GDM1 (cell line): Measurements from ENCODE around the gene KLB.
"Not testable (repeated sequence)": the region's sequence is repeated elsewhere in the genome, so short reads cannot be mapped to it uniquely, and the experiment has no call there.

Experiments
- DNase-seq: peaks from one replicate; lab custom pipeline; 2025; lab: John Stamatoyannopoulos, UW

The KLB gene

DNA sequence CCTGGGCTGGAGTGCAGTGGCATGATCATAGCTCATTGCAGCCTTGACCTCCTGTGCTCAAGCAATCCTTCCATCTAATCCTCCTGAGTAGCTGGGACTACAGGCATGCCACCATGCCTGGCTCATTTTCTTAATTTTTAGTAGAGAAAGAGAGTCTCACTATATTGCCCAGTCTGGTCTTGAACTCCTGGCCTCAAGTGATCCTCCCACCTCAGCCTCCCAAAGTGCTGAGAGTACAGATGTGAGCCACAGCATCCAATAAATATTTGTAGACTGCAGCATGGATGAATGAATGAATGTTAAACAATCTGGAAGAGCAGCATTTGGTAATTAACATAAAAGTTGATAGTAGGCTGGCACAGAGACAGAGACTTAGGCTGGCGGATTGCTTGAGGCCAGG is 20.0 kb downstream of the KLB start:
- DNase-seq: no peak

DNA sequence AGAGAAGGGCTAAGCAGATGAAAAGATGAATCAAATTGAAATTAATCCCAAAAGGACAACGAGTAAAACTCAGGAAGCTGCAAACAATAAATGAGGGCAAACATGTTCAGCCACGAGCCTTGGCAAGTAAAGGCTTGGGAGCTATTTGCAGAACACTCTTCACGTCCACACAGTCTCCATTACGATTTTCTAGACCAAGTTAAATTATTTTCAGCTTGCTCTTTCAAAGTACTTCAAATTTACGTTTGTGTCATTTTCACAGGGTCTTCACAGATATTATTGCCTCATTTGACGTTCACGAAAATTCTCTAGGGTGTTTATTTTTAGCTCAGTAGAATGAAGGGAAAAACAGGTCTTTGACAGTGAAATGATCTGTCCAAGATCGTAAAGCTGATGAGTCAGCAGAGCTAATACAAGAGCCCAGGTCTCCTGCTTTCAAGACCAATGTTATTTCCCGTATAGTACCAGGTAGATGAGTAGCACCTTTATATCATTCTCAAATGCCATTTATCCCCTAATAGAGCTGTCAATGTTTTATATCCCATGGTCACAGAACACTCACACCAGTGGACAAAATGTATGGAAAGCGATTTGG is 20.9 kb downstream of the KLB start:
- DNase-seq: no peak

DNA sequence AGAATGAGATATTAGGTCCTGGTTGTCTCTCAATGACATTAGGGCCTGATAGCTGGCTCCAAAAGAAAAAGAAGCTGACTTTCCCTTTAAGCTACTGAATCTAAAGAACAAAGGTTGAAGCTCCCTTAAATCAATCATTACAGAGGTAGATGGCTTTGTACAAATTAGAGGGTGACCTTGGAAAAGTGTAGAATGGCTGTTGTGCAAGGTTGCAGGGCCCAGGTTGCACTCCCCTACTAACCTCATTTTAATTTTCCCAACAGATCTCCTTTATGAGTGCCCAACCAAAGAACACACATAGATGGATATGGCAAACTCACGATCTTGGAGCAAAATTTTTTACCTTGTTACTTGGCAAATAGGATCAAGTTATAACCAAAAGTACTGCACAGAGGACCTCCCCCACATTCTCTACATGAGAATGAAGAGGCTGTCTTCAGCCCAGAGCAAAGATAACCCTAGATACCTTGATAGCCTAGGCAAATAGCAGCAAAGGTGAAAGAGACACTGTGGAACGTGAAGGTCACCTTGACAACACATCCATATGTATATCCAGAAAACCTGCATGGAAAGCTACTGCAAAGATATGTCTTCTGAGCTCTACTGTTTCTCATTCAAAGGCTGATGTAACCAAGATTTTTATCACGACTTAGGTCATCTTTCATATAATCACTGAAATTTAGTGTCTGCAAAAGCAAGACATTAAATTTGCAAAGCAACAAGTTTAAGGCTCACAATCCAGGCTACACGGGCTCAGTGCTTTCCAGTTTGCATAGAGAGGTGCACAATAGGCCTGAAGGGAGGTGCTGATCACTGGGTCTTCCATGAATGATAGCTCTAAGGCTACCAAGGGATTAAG is 23.0 kb downstream of the KLB start:
- DNase-seq: no peak

DNA sequence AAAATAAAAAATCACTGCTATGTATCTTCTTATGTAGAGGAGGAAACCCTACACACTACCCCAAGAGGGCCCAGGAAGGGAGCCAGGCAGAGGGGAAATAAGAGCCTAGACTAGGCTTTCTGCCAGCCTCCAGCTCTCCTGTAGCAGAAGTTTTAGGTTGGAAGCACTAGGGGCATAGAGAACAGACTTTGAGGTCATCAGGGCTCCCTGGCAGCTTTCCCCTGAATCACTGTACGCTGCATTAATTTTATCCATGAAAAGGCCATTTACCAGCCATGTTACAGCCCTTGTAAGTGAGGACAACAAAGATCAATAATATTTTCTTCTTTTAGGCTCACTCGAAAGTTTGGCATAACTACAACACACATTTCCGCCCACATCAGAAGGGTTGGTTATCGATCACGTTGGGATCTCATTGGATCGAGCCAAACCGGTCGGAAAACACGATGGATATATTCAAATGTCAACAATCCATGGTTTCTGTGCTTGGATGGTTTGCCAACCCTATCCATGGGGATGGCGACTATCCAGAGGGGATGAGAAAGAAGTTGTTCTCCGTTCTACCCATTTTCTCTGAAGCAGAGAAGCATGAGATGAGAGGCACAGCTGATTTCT is 27.3 kb downstream of the KLB start:
- no peak for DNase-seq

DNA sequence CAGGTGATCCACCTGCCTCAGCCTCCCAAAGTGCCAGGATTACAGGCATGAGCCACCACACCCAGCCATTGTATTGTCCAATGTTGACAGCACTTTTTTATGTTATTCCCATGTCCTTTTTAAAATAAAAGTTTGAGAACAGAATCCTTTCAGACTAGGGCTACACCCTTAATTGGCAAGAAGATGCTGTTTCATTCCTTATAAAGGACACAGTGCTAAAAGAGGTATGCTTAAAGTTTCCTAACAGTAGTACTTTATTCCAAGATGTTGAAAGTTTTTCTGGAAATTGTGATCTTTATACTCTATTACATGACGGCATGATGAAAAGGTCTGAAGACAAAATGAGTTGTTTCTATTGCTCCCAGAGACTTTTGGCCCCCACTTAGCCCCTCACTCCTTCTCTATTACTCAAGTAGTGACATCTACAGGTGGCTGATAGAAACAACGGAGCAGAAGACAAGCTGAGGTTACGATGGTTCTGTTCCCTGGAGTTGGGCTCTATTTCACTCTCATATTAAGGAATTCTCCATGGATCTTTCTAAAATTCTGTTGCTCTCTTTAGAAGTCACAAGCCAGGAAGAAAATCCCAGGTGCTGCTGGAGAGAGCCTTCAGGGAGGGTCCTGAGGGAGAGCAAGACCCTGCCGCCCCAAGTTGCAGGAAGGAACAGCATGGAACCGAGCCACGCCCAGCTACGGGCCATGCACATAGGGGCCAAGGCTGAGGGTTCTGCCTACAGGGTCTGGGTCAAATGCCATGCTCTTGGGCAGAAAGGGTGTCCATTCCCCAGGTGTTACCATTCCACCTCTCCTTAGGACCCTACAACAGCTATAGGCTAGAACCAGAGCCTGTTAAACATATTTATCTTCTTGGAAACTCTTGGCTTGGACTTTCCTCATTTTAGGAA is 29.2 kb downstream of the KLB start:
- no peak for DNase-seq

DNA sequence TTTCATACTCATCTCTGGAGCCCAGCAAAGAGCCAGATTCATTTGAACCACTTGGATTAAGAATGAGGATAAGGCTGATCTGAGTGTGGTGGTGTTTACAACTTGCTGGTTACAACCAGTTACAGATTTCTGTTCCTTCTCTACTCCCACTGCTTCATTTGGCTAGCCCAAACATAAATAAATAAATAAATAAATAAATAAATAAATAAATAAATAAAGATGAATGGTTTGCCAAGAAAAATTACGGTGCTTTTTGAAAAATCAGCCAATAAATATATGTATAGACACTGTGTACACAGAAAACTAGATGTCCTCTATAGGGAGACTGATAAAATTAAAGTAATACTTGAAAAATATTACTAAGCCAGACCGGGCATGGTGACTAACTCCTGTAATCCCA is 34.9 kb downstream of the KLB start:
- no peak for DNase-seq

DNA sequence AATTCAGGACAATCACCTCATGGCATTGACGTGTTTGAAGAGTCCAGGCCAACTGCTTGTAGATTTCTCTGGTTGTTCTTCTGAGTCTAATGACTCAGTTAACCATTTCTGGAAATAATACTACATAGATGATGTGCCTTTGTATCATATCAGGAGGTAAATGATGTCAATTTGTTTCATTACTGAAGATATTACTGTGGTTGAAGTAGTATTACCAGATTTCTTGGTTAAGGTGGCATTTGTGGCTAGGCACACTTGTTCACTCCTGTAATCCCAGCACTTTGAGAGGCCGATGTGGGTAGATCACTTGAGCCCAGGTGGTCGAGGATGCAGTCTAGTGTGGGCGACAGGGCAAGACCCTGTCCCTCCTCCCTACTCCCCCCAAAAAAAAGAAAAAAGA is 36.3 kb downstream of the KLB start:
- DNase-seq: no peak

DNA sequence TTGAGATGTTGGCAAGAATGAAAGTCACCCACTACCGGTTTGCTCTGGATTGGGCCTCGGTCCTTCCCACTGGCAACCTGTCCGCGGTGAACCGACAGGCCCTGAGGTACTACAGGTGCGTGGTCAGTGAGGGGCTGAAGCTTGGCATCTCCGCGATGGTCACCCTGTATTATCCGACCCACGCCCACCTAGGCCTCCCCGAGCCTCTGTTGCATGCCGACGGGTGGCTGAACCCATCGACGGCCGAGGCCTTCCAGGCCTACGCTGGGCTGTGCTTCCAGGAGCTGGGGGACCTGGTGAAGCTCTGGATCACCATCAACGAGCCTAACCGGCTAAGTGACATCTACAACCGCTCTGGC is 39.7 kb downstream of the KLB start:
- DNase-seq: no peak

DNA sequence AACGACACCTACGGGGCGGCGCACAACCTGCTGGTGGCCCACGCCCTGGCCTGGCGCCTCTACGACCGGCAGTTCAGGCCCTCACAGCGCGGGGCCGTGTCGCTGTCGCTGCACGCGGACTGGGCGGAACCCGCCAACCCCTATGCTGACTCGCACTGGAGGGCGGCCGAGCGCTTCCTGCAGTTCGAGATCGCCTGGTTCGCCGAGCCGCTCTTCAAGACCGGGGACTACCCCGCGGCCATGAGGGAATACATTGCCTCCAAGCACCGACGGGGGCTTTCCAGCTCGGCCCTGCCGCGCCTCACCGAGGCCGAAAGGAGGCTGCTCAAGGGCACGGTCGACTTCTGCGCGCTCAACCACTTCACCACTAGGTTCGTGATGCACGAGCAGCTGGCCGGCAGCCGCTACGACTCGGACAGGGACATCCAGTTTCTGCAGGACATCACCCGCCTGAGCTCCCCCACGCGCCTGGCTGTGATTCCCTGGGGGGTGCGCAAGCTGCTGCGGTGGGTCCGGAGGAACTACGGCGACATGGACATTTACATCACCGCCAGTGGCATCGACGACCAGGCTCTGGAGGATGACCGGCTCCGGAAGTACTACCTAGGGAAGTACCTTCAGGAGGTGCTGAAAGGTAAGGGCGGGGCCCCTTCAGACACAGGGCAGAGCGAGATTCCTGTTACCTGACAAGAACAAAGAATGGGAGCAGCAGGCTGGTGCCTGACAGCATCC is 40.3 kb downstream of the KLB start:
- DNase-seq: no peak

DNA sequence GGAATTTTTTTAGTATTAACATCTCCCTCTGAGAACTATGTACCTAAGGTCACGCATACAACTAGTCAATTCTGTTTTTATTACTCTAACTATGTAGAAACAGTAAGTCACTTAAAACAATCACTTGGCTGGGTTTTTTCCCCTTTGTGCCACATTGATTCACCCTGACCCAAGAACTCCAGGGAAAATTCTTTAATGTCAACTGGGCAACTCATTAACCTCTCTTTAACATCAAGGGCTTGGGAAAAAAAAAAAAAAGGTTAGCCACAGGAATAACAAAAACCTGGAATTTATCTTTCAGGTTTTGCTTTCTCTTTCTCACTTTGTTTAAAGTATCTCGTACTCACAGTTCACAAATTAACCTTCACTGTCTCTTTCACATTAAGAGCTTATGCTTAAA is 43.9 kb downstream of the KLB start:
- no peak for DNase-seq

DNA sequence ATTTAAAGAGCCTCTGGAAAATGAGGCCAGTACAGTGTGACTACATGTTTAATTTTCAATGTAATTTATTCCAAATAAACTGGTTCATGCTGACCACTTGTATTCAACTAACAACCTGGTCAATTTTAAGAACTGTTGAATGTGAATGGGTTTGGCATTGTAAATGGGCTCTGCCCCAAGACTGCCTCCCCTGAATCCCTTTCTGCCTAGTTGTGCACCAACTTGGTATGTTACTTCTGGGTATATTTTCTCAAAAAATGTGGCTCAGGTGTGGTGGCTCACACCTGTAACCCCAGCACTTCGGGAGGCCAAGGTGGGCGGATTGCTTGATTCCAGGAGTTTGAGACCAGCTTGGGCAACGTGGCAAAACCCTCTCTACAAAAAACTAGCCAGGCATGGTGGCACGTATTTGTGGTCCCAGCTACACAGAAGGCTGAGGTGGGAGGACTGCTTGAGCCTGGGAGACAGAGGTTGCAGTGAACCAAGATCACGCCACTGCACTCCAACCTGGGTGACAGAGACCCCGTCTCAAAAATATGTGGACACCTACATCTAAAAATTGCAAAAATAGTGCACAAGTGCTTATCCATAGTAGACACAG is 44.8 kb downstream of the KLB start:
- DNase-seq: no peak

DNA sequence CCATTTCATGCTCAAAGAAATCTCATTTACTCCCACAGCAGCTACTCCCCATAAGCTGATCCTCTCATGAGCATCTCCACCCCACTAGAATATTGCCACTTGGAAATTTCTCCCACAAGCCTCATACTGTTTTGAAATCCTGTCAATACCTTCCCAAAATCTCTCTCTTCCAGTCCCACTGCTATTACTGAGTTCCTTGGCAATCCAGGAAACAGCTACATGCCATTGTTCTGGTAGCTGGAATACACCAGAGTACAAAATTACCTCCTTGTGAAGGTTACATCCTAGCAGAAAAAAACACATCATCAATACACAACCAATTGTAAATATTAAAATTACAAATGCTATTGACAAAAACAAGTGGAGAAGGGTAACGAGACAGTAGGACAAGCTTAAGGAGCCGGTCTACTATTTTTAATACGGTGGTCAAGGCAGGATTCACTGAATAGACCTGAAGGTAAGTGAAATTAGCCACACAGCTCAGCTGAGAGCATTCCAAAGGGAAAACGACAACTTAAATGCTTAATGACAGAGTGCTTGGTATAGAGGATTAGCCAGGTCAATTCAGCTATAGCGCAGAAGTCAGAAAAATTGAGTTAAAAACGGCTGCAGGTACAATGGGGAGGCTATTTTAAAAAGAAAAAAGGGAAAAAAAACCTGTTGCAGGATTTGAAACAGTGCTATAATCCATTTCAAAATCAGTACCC is 45.6 kb downstream of the KLB start:
- DNase-seq: no peak

DNA sequence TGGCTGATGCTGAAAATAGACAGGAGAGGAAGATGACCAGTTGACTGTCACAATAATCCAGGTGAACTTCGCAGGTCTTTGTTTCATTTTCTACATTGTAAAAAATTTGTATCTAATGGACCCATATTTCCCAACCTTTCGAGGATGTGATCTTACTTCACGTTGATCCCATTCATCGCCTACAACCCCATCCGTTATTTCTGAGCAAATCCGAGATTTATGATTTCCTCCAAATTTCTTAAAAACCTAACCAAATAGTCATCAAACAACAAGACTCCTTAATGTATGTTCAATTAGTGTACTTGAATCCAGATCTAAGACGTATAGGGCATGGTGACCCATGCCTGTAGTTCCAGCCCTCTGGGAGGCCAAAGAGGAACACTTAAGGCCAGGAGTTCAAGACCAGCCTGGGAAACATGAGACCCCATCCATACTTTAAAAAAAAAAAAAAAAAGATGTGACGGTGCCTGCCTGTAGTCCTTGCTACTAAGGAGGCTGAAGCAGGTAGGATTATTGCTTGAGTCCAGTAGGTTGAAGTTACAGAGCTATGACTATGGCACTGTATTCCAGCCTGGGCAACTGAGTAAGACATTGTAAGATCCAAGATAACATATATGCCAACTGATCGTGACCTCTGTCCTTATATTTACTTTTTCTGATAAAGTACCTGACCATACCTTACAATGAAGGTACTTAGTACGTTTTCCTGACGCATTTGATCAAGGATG is 46.3 kb downstream of the KLB start:
- no peak for DNase-seq

DNA sequence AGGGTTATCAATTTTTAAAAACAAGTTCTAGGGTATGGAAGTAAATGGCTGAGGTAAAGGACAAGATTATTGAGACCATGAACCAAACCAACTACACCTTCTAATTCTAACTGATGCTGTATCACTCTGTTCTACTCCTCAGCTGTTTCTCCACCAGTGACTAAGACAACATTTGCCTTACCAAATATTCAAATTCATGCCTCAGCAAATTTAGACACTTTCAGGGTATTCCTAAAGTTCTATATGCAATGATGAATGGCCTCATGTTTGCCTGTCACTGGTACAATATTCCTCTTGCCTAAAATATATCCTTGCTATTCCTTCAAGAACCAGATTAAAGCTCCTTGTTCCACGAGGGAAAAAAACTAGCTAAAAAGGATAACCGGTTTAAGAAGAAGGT is 47.0 kb downstream of the KLB start:
- DNase-seq: no peak

DNA sequence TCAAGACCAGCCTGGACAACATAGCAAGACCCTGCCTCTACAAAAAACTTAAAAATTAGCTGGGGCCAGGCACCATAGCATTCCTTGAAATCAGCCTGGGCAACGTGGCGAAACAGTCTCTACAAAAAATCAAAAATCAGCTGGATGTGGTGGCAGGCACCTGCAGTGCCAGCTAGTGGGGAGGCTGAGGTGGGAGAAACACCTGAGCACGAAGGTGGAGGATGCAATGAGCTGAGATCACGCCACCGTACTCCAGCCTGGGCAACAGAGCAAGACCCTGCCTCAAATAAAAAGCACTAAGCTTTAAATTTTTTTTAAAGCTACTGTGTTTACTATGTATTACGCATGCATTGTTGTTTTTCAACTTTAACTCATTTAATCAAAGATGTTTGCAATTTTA is 48.8 kb downstream of the KLB start:
- DNase-seq: no peak

DNA sequence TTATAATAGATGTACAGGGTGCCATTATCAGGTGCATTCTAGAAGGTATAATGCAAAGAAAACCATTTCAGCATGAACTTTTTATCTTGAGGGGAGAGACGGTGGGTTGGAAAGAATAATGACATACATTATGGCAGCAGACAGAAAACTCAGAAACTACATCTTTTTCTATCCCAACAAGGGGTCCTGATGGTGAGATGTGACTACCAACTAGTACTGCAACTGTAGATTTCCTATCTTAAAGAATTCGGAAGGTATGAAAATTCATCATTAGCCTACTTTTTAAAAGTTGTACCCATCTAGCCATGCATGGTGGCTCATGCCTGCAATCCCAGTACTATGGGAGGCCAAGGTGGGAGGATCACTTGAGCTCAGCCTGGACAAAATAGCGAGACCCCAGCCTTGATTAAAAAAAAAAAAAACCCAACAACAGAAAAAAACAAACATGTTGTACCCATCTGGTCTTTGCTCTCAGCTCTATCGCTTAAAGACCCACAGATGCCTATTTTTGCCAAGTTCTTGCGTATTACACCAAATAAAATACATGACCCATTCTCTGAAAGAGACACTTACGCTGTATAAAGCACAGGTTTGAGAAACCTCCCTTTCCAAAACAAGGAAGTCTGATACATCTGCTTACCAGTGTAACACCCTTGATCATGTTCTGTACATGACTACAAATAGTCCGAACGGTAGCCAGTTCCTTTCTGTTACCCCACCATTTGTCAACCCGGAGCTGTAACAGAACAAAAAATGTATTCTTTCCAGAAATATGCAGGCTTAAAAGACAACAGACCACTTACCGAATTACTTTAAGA is 50.4 kb downstream of the KLB start:
- DNase-seq: no peak

DNA sequence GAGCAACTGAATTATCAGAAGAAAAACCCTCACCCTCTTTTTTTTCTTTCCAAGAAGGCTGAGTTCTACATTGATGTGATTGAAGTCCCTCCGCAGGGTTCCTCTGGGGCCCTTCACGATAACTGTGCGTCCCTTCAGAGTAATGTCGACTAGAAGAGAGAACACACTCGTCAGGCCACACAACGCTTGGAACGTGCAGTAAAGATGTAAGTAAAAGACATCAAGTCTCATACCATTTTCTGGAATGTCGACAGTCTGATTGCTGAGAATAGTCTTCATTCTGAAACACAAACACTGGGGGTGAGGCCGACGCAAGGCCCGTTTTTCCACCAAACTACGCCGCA is 51.4 kb downstream of the KLB start:
- DNase-seq: not testable (repeated sequence)

DNA sequence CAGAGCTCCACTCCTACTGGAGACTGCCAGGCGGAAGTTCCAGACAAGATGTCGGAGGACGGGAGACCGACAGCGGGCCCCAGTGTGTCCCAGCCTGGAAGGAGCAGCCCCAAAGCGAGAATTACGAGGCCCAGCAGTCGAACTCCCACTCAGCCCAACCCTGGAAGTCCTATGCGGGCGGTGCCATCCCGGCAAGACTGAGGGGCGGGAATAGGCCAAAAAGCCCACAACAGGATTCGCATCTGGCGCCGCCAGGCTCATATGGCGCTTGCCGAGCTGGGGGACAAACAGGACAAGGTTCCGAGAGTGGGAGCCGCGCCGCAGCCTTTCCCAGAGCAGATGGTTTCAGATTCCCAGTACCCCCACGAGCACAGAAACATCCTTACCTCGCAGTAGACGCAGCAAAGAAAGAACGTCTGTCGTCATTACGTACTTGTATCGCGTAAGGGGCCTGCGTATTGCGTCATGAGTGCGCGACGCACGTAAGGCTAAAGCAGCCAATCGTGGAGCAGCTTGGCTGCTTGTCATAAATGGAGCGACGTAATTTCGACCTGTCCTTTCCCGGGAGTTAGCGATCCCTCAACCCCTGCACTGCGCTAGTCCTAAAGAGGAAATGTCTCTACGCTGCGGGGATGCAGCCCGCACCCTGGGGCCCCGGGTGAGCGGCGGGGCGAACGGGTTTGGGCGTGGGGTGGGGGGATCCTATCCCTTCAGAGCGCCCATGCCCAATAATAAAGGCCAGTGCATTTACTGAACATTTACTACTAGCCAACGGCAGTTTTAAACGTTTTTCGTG is 52.0 kb downstream of the KLB start, which contains the start of the genes LIAS and RPL9:
Gene LIAS, plus strand, starts transcription at position 552 of the 796 bp plus-strand sequence. Its CDS starts 62 bp downstream, at position 614.
Gene RPL9, minus strand, starts transcription at position 418 of the 796 bp plus-strand sequence. CDS start 483 bp downstream, outside the sequence.
- peak; percentile 97 for DNase-seq
